A549 (cell line): ENCODE data around the gene FOXO3. TPM values are rescaled to one million over a fixed set of nuclear protein-coding genes. Genes with fewer than 3 reads are reported as not detected.

Experiments used
- ATAC-seq, 2 experiments: fragments of 200-7000 bp in 1 of 2; fragments of >200 bp in 1 of 2; cut with Nextera tagmentation in 1 of 2; cut with Tn5 transposase in 1 of 2; 3 replicates each; pipeline versions ENCODE4 v1.8.0 to v1.9.1; 2018 to 2020; ENCODE audit warnings: mild to moderate bottlenecking in 1 of 2, moderate library complexity in 1 of 2
- CTCF ChIA-PET: fragments of 300-600 bp; sonication (Branson Sonifier 250); formaldehyde crosslinking; extraction: SDS; loops from one replicate; lab custom pipeline; 2021; ENCODE audit warnings: antibody characterized with exemption, inconsistent platforms; lab: Yijun Ruan, JAX
- POLR2A ChIA-PET: fragments of 350-600 bp; formaldehyde crosslinking; extraction: SDS; loops from one replicate; lab custom pipeline; 2021; ENCODE audit warnings: antibody characterized with exemption, inconsistent platforms; lab: Yijun Ruan, JAX
- DNase-seq, 2 experiments: peaks; one replicate each; pipeline versions ENCODE4 v3.0.0 to v3.0.0-alpha.2; 2011 to 2016; ENCODE audit warnings: low read depth in 1 of 2, low spot score in 1 of 2
- FAIRE-seq: peaks from 2 replicates; lab custom pipeline; 2011; peaks lifted over from hg19 to GRCh38; lab: Jason Lieb, UNC
- H3K27ac ChIP-seq, 2 experiments: fragments of >200 bp; sonication (Bioruptor Twin); formaldehyde crosslinking; 3 replicates each; pipeline ENCODE4 v1.5.1; 2016 to 2017
- H3K4me1 ChIP-seq: fragments of >200 bp; sonication (Bioruptor Twin); formaldehyde crosslinking; 3 replicates; pipeline ENCODE4 v1.6.1; 2016
- H3K4me2 ChIP-seq: fragments of >200 bp; sonication (Bioruptor Twin); formaldehyde crosslinking; 3 replicates; pipeline ENCODE4 v1.6.1; 2016
- H3K4me3 ChIP-seq: fragments of >200 bp; sonication (Bioruptor Twin); formaldehyde crosslinking; 3 replicates; pipeline ENCODE4 v1.5.1; 2016
- H3K9me3 ChIP-seq: fragments of >200 bp; sonication (Bioruptor Twin); formaldehyde crosslinking; 3 replicates; pipeline ENCODE4 v1.6.1; 2016
- BCL3 ChIP-seq: fragments of >200 bp; sonication (Bioruptor Twin); formaldehyde crosslinking; IDR thresholded peaks from 3 replicates; pipeline ENCODE4 v1.6.1; 2016
- BHLHE40 ChIP-seq: IDR thresholded peaks from 2 replicates; pipeline ENCODE4 v1.6.1; 2012; ENCODE audit warnings: low read depth, low read length, inconsistent platforms
- CEBPB ChIP-seq, 2 experiments: fragments of >200 bp in 1 of 2; sonication (Bioruptor Twin) in 1 of 2; formaldehyde crosslinking in 1 of 2; IDR thresholded peaks; 2 replicates each; pipeline ENCODE4 v1.6.1; 2012 to 2016
- E2F6 ChIP-seq: IDR thresholded peaks from 2 replicates; pipeline ENCODE4 v1.6.1; 2012; ENCODE audit warnings: low read depth, borderline replicate concordance
- FOSL2 ChIP-seq, 2 experiments: fragments of 450-650 bp in 1 of 2; fragments of >200 bp in 1 of 2; sonication (Bioruptor Twin) in 1 of 2; formaldehyde crosslinking; IDR thresholded peaks; 2 replicates each; pipeline versions ENCODE4 v1.5.0 to v1.6.1; 2016 to 2020; ENCODE audit warnings: mild to moderate bottlenecking in 1 of 2, moderate library complexity in 1 of 2
- GATA3 ChIP-seq: IDR thresholded peaks from 2 replicates; pipeline ENCODE4 v1.6.1; 2012; ENCODE audit warnings: borderline replicate concordance
- HOXA7 ChIP-seq: fragments of 250-450 bp; sonication (Bioruptor Pico); IDR thresholded peaks from 2 replicates; pipeline ENCODE4 v1.5.0; 2020; ENCODE audit warnings: mild to moderate bottlenecking, moderate library complexity
- JUN ChIP-seq, 2 experiments: fragments of >200 bp; sonication (Bioruptor Twin); formaldehyde crosslinking; IDR thresholded peaks; 2 replicates in 1 of 2; 3 replicates in 1 of 2; pipeline ENCODE4 v1.6.1; 2016 to 2017
- KDM5A ChIP-seq: fragments of 200-600 bp; sonication (generic); IDR thresholded peaks from 2 replicates; pipeline ENCODE4 v1.6.1; 2016; ENCODE audit warnings: antibody characterized with exemption, mild to moderate bottlenecking
- MAFK ChIP-seq: fragments of 450-650 bp; IDR thresholded peaks from 2 replicates; pipeline ENCODE4 v1.6.1; 2014; ENCODE audit not compliant: partially characterized antibody
- MAX ChIP-seq: IDR thresholded peaks from 2 replicates; pipeline ENCODE4 v1.6.1; 2012
- PBX3 ChIP-seq: IDR thresholded peaks from 2 replicates; pipeline ENCODE4 v1.6.1; 2012
- PHF8 ChIP-seq: fragments of 200-600 bp; sonication (generic); IDR thresholded peaks from 2 replicates; pipeline ENCODE4 v1.6.1; 2016; ENCODE audit warnings: low read depth, mild to moderate bottlenecking, antibody characterized with exemption, moderate library complexity, borderline replicate concordance
- POLR2A ChIP-seq: IDR thresholded peaks from 2 replicates; pipeline ENCODE4 v1.6.1; 2012; ENCODE audit warnings: mild to moderate bottlenecking, low read length
- POLR2AphosphoS2 ChIP-seq: conservative IDR thresholded peaks from 2 replicates; pipeline ENCODE4 v1.6.1; 2012; ENCODE audit warnings: low read length, improper control_type of control experiment, inconsistent platforms
- ZFP36 ChIP-seq: fragments of 450-650 bp; IDR thresholded peaks from 2 replicates; pipeline ENCODE4 v1.6.1; 2014; ENCODE audit warnings: borderline replicate concordance; ENCODE audit not compliant: partially characterized antibody
- ZSCAN20 ChIP-seq: fragments of 250-450 bp; sonication (Bioruptor Pico); IDR thresholded peaks from 2 replicates; pipeline ENCODE4 v1.8.0; 2022; ENCODE audit warnings: mild to moderate bottlenecking, moderate library complexity
- WGBS: methylation state at CpG from one replicate; pipeline ENCODE4 v1.1.6; 2017; ENCODE audit errors: missing lambda C conversion rate; 5-methylcytosine and 5-hydroxymethylcytosine counted together
- polyA plus RNA-seq, 4 experiments: library from polyadenylated mRNA; depleted of rRNA in 3 of 4; stranded (reverse); fragments of >200 nt; fragmentation: RNase III in 1 of 4; extraction: RNeasy Plus Mini Kit Qiagen cat#74134 plus additional on column Dnase treatment in 1 of 4; gene quantifications; 2 replicates in 3 of 4; 3 replicates in 1 of 4; pipeline ENCODE4 v1.2.3, GENCODE V29; 2011 to 2017

Gene FOXO3
- polyA plus RNA-seq, 2 of the 4 experiments (the other 2 are of a cell fraction), result 4.6 to 7.5 TPM

GRCh38 chr6:108558372-108559096, 2.2 kb upstream of the FOXO3 start:
- peak; percentile 62 to 78 for ATAC-seq
- Histone ChIP-seq H3K9me3 (no peaks in the 10 kb centered on the region), H3K27ac (peak overlapping the region; percentile 95 to 98), H3K4me3 (peak overlapping the region; percentile 95), H3K4me2 (peak overlapping the region; percentile 84), H3K4me1 (peaks cover 15% of the 10 kb centered on the region; the same call in 1 of the 3 replicates)
- no peak for FAIRE-seq
- ChIA-PET CTCF (interaction anchor here (0.6 to 2.0 kb wide), 5 partner anchors 16 to 515 kb away, joined by 3 to 9 read pairs (median 4); no protein-coding TSS in a partner anchor), POLR2A (interaction anchor here (0.6 to 1.3 kb wide), 7 partner anchors 14 to 536 kb away, joined by 3 to 7 read pairs (median 3); partner anchors contain the start of genes CEP57L1 and SESN1)
- TF ChIP-seq MAFK, result peak; percentile 60
- no peak for TF ChIP-seq POLR2AphosphoS2
- no peak for TF ChIP-seq FOSL2 (IDR thresholded peaks at IDR 0.05)
- peak; percentile 73 for TF ChIP-seq FOSL2 (CRISPR knock-in tag; IDR thresholded peaks at IDR 0.05)
- peak; percentile 68; the same call in 1 of the 2 replicates for TF ChIP-seq MAX
- TF ChIP-seq JUN (IDR thresholded peaks at IDR 0.05), result peak in 1 of 2 experiments; percentile 29; a peak in 1 of 5 replicates
- TF ChIP-seq HOXA7, result no peak
- peak; percentile 17; the same call in 1 of the 2 replicates for TF ChIP-seq GATA3
- TF ChIP-seq PBX3, result peak; percentile 96
- no peak for TF ChIP-seq POLR2A
- TF ChIP-seq BHLHE40, result peak; percentile 44; the same call in 1 of the 2 replicates
- TF ChIP-seq PHF8, result no peak
- DNase-seq, result peak; percentile 65 to 99
- under 1% methylated on average over 30 of the region's 58 CpGs for WGBS

GRCh38 chr6:108559097-108559883, 1.4 kb upstream of the FOXO3 start:
- no peak for TF ChIP-seq ZSCAN20 (CRISPR knock-in tag)
- TF ChIP-seq POLR2A, result peak; percentile 48
- no peak for TF ChIP-seq HOXA7
- no peak for TF ChIP-seq CEBPB (IDR thresholded peaks at IDR 0.05)
- TF ChIP-seq E2F6, result no peak
- TF ChIP-seq PHF8, result 0 out of 2 replicates have a peak, but pooled peaks have one; percentile 14
- TF ChIP-seq BCL3, result 0 out of 3 replicates have a peak, but pooled peaks have one; percentile 36
- peak; percentile 70 for TF ChIP-seq MAX
- no peak for TF ChIP-seq ZFP36
- no peak for TF ChIP-seq KDM5A
- TF ChIP-seq, all 56 proteins: peak for 4
- H3K4me3 ChIP-seq, result peak overlapping the region; percentile 95
- 1% methylated on average over 38 of the region's 84 CpGs for WGBS
- peak; percentile 49 to 72 for DNase-seq
- peaks cover 20% of the 10 kb centered on the region; the same call in 2 of the 3 replicates for H3K4me1 ChIP-seq
- H3K27ac ChIP-seq, result peak overlapping the region; percentile 88 to 95
- no peaks in the 10 kb centered on the region for H3K9me3 ChIP-seq
- peak; percentile 58 to 62 for ATAC-seq
- ChIA-PET CTCF (interaction anchor here (0.6 to 1.2 kb wide), 5 partner anchors 17 to 334 kb away, joined by 3 to 5 read pairs (median 3); no protein-coding TSS in a partner anchor), POLR2A (interaction anchor here (0.8 to 2.0 kb wide), 4 partner anchors 30 to 535 kb away, joined by 3 to 10 read pairs (median 6); partner anchors contain the start of gene SESN1)
- H3K4me2 ChIP-seq, result peak overlapping the region; percentile 84
- no peak for FAIRE-seq
